A673 (cell line): ENCODE data around the gene STX1B. TPM values are rescaled to one million over a fixed set of nuclear protein-coding genes. Genes with fewer than 3 reads are reported as not detected.

Experiments
- BruUV-seq: library from RNA; stranded (reverse); fragments of 400-500 nt; replicated peaks from 2 replicates; lab custom pipeline; 2021; lab: Mats Ljungman, UMichigan
- CTCF ChIA-PET: fragments of 300-600 bp; sonication (Branson Sonifier 250); formaldehyde crosslinking; loops from one replicate; lab custom pipeline; 2022; ENCODE audit warnings: antibody characterized with exemption; lab: Charles Lee
- POLR2A ChIA-PET: fragments of 300-600 bp; sonication (Branson Sonifier 250); formaldehyde crosslinking; loops from one replicate; lab custom pipeline; 2022; ENCODE audit warnings: antibody characterized with exemption; ENCODE audit not compliant: low non-redundant PET; lab: Charles Lee
- DNase-seq: peaks from one replicate; pipeline ENCODE4 v3.0.0-alpha.2; 2015; ENCODE audit warnings: low spot score
- H3K27ac ChIP-seq: fragments of 200-600 bp; sonication (generic); 2 replicates; pipeline ENCODE4 v1.5.1; 2016; ENCODE audit warnings: mixed run types, low read depth, mild to moderate bottlenecking, mixed read lengths, antibody characterized with exemption, low read length; ENCODE audit not compliant: poor library complexity, severe bottlenecking
- H3K27me3 ChIP-seq: fragments of 200-600 bp; sonication (generic); replicated peaks from 2 replicates; pipeline ENCODE4 v1.6.1; 2017; ENCODE audit warnings: mixed run types, low read depth, mild to moderate bottlenecking, mixed read lengths, antibody characterized with exemption, low read length; ENCODE audit not compliant: insufficient read depth, poor library complexity
- H3K36me3 ChIP-seq: fragments of 200-600 bp; sonication (generic); 2 replicates; pipeline ENCODE4 v1.6.1; 2016; ENCODE audit warnings: mixed run types, mild to moderate bottlenecking, mixed read lengths, antibody characterized with exemption, low read length; ENCODE audit not compliant: insufficient read depth, poor library complexity, severe bottlenecking
- H3K4me1 ChIP-seq: fragments of 200-600 bp; sonication (generic); 2 replicates; pipeline ENCODE4 v1.6.1; 2017; ENCODE audit warnings: mixed run types, mild to moderate bottlenecking, mixed read lengths, antibody characterized with exemption, low read length; ENCODE audit not compliant: insufficient read depth, poor library complexity, severe bottlenecking
- H3K4me3 ChIP-seq: fragments of 200-600 bp; sonication (generic); 2 replicates; pipeline ENCODE4 v1.5.1; 2016; ENCODE audit warnings: low read depth, mixed run types, mild to moderate bottlenecking, mixed read lengths, low read length; ENCODE audit not compliant: poor library complexity, severe bottlenecking
- H3K9me3 ChIP-seq: fragments of 200-600 bp; sonication (generic); 2 replicates; pipeline ENCODE4 v1.6.1; 2016; ENCODE audit warnings: mixed run types, low read depth, mild to moderate bottlenecking, mixed read lengths, antibody characterized with exemption, low read length; ENCODE audit not compliant: poor library complexity, severe bottlenecking
- EZH2 ChIP-seq: fragments of 200-600 bp; sonication (generic); IDR thresholded peaks from 2 replicates; pipeline ENCODE4 v1.6.1; 2017; ENCODE audit warnings: borderline replicate concordance, low read depth, mild to moderate bottlenecking, mixed read lengths, antibody characterized with exemption, low read length; ENCODE audit not compliant: poor library complexity, severe bottlenecking
- intact Hi-C: fragments of 100-400 bp; cut with micrococcal nuclease; formaldehyde crosslinking; loops from one replicate; pipeline ENCODE4 v1.10.0; 2022; ENCODE audit not compliant: unreplicated experiment
- total RNA-seq: library from RNA; stranded (reverse); gene quantifications from 2 replicates; pipeline ENCODE4 v1.2.3, GENCODE V29; 2021
- TF ChIP-seq, protein P1 (sequence below): fragments of 300-800, 200-600 bp; sonication (generic); conservative IDR thresholded peaks from 2 replicates; pipeline ENCODE4 v1.5.1; 2017; ENCODE audit warnings: low read depth, mild to moderate bottlenecking, antibody characterized with exemption, low read length, moderate library complexity, mixed read lengths

STX1B gene
- total RNA-seq, 1 experiment from 2014 or later = 0.62 TPM

GRCh38 chr16:30995927-30996323 lies 14.5 kb downstream of the STX1B start:
- no peaks in the 10 kb centered on the region for H3K4me1 ChIP-seq
- TF ChIP-seq, protein P1, sequence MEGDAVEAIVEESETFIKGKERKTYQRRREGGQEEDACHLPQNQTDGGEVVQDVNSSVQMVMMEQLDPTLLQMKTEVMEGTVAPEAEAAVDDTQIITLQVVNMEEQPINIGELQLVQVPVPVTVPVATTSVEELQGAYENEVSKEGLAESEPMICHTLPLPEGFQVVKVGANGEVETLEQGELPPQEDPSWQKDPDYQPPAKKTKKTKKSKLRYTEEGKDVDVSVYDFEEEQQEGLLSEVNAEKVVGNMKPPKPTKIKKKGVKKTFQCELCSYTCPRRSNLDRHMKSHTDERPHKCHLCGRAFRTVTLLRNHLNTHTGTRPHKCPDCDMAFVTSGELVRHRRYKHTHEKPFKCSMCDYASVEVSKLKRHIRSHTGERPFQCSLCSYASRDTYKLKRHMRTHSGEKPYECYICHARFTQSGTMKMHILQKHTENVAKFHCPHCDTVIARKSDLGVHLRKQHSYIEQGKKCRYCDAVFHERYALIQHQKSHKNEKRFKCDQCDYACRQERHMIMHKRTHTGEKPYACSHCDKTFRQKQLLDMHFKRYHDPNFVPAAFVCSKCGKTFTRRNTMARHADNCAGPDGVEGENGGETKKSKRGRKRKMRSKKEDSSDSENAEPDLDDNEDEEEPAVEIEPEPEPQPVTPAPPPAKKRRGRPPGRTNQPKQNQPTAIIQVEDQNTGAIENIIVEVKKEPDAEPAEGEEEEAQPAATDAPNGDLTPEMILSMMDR = no peak
- TF ChIP-seq EZH2 = no peak
- CTCF ChIA-PET = no interaction called here
- no peaks in the 10 kb centered on the region for H3K27me3 ChIP-seq
- H3K9me3 ChIP-seq = no peaks in the 10 kb centered on the region
- intact Hi-C loops = loop anchor here (5.0 kb wide), 1 partner anchor 146 kb away; no protein-coding TSS in a partner anchor
- DNase-seq = no peak
- POLR2A ChIA-PET = no interaction called here
- H3K4me3 ChIP-seq = no peak overlapping the region
- no TSS peak for BruUV-seq
- no peak overlapping the region for H3K27ac ChIP-seq
- no peaks in the 10 kb centered on the region for H3K36me3 ChIP-seq

- ChIA-PET POLR2A (no interaction called here), CTCF (no interaction called here)
- no TSS peak for BruUV-seq
- H3K27me3 ChIP-seq = no peaks in the 10 kb centered on the region
- no peak overlapping the region for H3K27ac ChIP-seq
- intact Hi-C loops = no loop called here
- H3K9me3 ChIP-seq = no peaks in the 10 kb centered on the region
- no peak for DNase-seq
- no peaks in the 10 kb centered on the region for H3K36me3 ChIP-seq
- no peak overlapping the region for H3K4me3 ChIP-seq
- TF ChIP-seq EZH2 = no peak
- TF ChIP-seq, protein P1 = no peak
- no peaks in the 10 kb centered on the region for H3K4me1 ChIP-seq
These were observed 17.3 kb downstream of the STX1B start for GRCh38 chr16:30992931-30993816.

DNA sequence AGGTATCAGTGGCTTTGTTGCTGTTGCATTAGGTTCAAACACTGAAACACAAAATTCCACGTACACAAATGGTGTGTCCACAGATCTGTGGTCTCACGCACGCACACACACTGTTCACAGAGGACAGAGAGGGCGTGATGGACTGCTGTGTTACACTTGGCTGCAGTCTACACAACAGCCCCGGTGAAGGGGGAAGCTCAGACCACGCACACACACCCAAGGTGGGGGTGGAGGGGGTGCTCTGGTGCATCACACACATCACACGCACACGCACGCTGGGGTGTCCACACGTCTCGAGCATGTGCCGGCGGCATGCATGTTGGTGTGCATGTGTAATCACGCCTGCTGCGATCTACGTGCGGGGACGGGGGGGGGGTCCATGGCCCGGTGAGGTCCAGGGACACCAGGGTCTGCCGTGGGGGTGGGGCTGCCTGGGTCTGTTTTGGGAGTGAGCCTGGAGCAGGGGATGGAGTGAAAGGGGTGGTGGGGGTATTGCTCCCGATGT lies 18.1 kb downstream of the STX1B start:
- CTCF ChIA-PET = no interaction called here
- intact Hi-C loops = no loop called here
- Histone ChIP-seq H3K27ac (no peak overlapping the region), H3K9me3 (no peaks in the 10 kb centered on the region), H3K4me3 (no peak overlapping the region), H3K36me3 (no peaks in the 10 kb centered on the region), H3K4me1 (no peaks in the 10 kb centered on the region), H3K27me3 (no peaks in the 10 kb centered on the region)
- TF ChIP-seq, protein P1 = no peak
- no peak for TF ChIP-seq EZH2
- BruUV-seq = no TSS peak
- DNase-seq = no peak
- POLR2A ChIA-PET = no interaction called here
